HG02970 (cell line): ENCODE data around the gene DKK2.

Experiments
- ATAC-seq: cut with Tn5 transposase; IDR thresholded peaks from one replicate; pipeline ENCODE4 v1.9.1; 2021; ENCODE audit warnings: mild to moderate bottlenecking, moderate library complexity, moderate number of reproducible peaks; ENCODE audit not compliant: unreplicated experiment, low FRiP score

The DKK2 gene, protein sequence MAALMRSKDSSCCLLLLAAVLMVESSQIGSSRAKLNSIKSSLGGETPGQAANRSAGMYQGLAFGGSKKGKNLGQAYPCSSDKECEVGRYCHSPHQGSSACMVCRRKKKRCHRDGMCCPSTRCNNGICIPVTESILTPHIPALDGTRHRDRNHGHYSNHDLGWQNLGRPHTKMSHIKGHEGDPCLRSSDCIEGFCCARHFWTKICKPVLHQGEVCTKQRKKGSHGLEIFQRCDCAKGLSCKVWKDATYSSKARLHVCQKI

DNA sequence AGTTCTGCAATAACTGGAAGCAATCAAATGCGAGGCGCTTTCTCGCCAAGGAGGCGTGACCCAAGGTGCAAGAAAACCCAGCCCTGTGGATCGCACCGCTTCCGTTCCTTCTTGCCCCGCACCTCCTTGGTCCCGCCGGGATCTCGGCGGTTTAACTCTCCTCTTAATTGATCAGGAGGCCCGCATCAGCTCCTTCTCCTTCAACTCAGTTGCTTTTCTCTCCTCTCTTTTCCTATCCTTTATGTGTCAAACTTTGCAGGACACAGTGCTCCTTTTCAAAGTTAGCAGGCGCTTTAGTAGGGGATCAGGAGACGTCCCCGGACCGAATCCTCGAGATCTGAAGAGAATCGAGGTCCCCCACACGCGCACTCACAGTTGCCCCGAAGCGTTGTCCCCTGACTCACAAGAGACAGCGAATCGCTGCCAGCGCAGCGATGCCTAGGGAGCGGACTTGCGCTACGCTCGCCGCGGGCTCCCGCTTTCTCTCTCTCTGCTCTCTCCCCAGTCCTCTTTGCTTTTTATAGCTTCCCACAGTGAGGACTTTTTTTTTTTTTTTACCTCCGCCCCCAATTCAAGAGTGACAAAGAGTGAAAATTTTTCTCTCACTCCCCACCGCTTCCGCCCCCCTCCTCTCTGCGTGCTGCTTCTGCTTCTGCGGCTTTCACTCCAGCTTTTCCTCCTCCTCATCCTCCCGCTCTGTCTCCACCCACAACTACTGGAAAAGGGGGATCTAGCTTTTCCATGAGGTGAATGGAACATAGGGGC, at the start of gene DKK2:
TSS of gene DKK2 (minus strand) at position 495 of the 765 bp plus-strand sequence. CDS start 722 bp downstream, outside the sequence.
- ATAC-seq, result no peak

DNA sequence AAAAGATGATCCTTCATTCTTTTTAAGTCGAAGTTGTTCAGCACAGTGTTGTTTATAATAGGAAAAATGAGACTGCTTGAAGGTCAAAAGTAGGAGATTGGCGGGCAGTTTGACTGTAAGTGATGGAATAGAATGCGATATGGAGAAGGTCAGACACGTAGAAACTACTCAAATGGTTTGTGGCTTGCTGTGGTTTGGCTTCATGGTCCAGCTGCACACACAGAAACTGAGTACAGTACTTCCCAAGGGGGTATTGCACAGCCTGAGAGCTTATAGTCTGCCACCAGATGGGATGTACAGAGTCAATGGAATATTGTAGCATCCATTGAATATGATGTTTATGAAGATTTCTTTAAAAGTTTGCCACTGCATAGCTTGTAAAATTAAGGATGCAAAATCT, 41.1 kb upstream of the DKK2 start:
- ATAC-seq, result no peak

DNA sequence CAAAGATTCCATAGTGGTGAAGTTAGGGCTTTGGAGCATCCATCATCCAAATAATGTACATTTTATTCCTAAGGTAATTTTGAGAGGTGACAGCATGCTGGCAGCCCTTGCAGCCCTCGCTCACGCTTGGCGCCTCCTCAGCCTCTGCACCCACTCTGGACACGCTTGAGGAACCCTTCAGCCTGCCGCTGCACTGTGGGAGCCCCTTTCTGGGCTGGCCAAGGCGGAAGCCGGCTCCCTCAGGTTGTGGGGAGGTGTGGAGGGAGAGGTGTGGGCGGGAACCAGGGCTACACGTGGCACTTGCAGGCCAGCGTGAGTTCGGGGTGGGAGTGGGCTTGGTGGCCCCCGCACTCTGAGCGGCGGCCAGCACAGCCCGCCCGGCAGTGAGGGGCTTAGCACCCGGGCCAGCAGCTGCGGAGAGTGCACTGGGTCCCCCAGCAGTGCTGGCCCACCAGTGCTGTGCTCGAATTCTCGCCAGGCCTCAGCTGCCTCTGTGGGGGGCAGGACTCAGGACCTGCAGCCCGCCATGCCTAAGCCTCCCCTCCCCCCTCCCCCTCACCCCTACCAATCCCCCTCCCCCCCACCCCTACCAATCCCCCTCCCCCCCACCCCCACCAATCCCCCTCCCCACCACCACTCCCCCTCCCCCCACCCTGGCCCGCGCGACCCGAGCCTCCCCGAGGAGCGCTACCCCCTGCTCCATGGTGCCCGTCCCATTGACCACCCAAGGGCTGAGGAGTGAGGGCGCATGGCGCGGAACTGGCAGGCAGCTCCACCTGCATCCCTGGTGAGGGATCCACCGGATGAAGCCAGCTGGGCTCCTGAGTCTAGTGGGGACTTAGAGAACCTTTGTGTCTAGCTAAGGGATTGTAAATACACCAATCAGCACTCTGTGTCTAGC, 37.0 kb upstream of the DKK2 start:
- no peak for ATAC-seq

DNA sequence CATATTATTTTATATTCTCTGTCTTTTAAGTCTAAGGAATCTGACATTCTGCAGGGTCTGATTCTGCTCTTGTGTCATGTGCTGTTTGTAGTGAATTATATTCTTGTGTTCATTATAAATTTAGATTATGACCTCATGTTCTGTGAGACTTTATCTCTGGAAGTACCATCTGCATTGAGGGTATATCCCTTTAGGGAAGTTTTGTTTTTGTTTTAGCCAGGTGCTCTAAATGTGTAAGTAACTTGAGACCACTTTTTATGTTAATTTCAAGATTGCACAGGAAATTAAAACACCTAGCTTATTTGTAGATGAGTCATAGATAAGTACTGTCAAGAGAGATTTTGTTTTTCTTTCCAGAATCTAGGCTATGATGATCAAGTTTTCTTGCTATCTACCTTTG, 35.0 kb upstream of the DKK2 start:
- no peak for ATAC-seq

DNA sequence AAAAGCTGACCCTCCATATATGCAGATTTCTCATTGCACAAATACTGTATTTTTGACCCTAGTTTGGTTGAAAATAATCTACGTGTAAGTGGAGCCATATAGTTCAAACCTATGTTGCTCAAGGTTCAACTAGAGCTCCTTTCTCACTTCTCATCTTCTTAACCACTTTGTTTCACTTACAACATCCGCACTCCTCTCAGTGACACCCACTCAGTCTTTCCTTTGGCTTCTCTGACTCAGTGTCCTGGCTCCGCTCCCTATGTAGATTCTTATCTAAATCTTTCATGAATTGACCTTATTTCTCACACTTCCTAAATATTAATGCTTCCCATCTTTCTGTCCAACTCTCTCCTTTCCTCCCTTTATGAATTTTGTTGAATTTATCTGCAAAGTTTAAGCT, 32.9 kb upstream of the DKK2 start:
- no peak for ATAC-seq

DNA sequence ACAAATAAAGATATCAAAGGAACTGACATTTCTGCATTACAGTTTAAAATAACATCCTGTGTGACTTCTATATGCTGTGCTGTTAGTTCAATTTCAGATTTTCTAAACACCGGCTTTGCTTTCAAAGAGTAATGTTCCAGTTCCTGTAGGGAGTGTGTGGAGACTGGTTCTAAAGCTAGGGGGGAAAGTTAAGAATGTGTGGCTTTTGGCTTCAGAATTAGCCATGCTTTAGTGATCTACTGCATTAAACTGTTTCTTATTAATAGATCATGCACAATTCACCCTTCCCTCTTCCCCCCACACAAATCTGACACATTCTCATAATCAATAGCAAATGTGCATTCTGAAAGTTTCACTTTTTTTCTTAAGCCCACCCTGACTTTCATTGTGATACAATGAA, 32.0 kb upstream of the DKK2 start:
- no peak for ATAC-seq

DNA sequence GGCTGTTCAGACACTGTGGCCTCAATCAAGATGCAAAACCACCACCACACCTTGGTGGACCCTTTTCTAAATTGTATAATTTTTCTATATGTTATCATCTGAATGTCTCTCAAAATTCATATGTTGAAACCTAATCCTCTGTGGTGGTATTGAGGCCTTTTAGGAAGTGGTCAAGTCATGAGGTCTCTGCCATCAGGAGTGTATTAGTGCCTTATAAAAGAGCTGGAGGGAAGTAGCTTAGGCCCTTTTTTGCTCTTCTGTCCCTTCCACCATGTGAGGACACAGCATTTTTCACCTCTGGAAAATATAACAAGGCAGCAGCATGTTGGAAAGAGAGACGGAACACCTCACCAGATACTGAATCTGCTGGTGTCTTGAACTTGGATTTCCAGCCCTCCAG, 30.5 kb upstream of the DKK2 start:
- ATAC-seq, result no peak

DNA sequence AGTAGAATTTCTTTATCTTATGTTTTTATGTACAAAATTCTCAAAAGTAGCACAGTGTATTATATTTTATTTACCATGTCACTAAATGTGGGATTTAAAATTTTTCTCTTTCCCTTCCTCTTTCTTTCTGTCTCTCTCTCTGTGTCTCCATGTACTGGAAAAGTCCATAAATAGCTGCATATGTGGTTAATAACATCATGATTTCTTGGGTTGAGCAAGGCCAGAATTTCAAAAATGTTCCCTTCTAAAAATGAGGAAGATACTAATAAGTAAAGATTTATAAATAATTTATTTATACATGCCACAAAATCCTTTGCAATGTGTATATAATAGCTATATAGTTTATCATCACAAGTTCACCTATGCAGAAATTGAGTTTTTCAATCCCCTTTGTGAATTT, 29.1 kb upstream of the DKK2 start:
- no peak for ATAC-seq

DNA sequence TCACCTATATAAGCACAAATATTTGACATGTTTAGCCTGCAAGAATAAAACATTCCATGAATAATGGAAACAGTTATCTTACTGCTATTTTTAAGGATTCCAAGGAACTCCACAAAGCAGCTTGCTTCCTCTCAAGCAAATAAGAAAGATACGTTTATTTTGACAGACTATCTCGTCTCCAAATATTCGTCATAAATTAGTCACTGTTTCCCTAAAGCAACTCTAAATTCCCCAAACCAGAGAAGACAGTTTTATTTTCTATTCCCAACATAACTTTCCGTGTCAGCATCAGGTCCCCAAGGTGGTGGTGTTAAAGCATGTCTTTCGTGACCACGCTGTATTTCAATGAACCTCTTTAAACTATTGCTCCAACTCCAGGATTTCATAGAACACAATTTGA, 24.3 kb upstream of the DKK2 start:
- ATAC-seq, result no peak

DNA sequence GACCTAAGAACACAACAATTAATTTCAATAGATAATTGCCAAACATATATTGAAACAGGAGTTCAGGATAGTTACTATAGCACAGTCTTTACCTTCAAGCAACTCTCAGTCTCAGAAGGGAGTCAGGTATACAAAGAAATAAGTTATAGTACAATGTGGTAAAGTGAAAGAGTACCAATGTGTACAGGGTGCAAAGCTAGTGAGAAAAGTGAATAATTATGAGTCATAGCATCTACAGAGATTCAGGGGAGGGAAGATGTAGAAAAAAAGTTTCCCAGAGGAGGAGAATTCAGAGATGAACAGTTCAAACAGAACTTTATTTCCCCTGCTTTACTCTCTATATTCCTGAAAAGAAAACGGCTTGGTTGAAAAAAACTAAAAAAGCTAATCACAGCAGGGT, 22.7 kb upstream of the DKK2 start:
- ATAC-seq, result no peak

DNA sequence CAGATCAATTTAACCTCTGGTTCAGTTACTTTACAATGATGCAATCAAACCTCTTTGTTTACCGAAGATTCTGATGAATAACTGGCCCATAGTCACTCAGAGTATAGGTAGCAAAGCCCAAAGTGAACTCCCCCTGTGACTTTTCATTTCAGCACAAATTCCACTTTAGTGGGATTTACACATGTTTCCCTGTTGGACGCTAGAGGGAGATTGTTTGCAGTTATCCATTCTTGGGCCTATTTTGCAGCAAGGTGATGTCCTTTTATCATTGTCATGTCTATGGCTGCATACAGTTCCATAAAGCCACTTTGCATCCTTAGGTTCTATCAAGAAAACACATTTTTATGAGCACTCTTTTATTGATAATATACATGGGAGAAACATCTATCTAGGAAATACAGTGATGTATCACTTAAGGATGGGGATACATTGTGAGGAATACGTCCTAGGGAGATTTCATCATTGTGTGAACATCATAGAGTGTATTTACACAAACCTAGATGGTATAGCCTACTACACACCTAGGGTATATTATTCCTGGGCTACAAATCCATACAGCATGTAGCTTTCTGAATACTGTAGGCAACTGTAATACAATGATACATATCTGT, 14.5 kb upstream of the DKK2 start:
- ATAC-seq, result no peak

DNA sequence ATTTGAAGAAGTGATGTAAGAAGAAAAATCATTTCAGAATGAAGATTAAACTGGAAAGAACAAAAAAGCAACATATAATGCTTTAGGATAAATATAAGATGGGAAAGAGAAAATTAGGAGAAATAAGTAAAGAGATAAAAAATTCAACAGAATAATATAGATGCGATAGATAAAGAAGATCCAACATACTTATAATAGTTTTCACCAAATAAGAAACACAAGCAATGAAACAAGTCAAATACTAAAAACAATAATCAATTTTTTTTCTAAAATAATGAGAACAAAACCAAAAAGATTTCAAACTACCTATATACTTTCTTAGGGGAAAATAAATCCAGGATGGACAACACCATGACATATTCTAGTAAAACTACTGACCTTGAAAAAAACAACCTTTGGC, 10.1 kb upstream of the DKK2 start:
- ATAC-seq, result no peak

DNA sequence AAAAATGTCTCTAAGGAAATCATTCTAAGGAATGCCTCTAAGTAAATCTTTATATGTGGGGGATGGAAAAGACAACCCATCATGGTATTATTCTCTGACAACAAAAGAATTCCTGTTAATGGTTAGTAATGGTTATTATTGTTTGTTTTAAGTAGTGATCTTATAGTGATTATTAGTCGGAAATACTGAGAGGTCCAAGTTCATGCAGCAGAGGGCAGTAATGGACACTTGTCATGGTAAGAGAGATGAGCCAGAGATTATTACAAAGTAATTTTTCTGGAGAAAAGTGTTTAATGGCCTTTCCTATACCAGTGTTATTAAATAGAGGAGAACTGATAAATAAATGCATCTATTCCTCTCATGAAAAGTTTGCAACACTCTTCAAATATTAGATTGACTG, 8.1 kb upstream of the DKK2 start:
- no peak for ATAC-seq

DNA sequence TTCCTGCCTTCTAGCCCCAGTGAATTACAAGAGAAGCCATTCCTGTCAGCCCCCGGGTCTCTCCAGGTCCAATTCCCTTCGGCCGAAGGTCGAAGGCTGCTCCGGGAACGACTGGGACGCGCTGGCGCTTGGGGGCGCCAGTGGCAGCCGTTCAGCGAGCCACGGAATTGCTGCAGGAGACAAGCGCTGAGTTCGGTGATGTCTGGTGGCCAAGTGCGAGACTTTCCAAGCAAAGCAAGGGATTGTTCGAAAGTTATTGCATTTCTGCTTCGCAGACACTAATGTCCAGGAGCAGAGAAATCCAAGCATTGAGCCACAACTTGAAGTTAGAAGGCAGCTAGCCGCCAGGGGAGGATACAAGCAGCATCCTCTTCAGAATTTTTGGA, 1.1 kb upstream of the DKK2 start:
- no peak for ATAC-seq

DNA sequence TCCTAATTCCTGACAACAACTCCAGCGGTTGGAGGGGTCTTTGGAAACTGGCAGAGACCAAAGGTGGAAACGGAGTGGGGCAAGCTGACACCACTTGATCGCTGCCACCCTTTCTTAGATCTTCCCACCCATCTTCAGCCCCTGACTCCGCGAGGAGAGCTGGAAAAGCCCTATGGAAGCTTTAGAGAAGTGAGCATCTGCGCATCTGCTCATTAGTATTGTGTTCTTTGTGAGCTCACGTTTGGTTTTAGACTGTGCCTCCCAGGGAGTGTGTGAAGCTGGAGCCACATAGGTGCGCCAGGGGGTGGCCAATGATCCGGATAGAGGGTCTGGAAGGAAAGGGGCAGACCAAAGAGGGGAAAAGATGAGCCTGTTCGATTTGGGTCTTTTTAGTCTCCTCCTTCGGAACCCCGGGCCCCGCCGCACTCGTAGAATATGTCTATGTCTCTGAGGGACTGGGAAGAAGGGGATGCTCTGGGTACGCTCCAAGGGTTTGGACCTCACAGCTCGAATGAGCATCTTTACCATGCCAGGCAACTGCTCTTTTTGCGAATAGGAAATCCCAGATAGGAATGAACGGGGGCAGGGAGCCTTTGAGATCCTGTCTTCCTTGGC, 578 bp upstream of the DKK2 start:
- ATAC-seq, result no peak

DNA sequence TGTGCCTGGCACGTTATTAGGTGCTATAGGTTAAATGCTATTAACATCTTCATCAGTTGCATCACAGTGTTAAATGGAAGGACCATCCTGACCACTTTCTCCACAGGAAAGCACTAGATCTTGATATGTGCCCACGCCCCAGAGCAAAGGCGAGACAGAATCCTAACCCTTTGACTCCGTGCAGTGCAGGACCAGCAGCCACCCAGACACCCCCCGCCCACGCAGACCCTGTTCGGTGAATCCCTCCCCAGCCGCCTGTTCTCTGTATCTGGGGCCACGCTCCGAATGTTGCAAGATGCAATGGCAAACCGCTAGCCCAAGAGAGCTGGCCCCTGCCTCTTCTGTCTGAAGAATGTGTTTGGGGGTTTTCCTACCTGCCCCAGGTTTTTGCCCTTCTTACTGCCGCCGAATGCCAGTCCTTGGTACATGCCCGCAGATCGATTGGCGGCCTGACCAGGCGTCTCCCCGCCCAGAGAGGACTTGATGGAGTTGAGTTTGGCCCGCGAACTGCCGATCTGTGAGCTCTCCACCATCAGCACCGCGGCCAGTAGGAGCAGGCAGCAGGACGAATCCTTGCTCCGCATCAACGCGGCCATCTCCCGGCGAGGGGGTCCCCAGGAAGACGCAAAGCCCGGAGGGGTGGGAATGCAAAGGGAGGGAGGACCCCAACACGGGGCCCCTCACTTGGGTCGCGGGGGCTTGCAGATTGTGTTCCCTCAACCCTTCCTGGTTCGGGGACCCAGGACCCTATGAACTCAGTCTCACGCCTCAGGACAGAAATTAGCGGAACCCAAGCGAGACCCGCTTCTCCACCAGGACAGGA, 906 bp downstream of the DKK2 start:
- ATAC-seq, result no peak

DNA sequence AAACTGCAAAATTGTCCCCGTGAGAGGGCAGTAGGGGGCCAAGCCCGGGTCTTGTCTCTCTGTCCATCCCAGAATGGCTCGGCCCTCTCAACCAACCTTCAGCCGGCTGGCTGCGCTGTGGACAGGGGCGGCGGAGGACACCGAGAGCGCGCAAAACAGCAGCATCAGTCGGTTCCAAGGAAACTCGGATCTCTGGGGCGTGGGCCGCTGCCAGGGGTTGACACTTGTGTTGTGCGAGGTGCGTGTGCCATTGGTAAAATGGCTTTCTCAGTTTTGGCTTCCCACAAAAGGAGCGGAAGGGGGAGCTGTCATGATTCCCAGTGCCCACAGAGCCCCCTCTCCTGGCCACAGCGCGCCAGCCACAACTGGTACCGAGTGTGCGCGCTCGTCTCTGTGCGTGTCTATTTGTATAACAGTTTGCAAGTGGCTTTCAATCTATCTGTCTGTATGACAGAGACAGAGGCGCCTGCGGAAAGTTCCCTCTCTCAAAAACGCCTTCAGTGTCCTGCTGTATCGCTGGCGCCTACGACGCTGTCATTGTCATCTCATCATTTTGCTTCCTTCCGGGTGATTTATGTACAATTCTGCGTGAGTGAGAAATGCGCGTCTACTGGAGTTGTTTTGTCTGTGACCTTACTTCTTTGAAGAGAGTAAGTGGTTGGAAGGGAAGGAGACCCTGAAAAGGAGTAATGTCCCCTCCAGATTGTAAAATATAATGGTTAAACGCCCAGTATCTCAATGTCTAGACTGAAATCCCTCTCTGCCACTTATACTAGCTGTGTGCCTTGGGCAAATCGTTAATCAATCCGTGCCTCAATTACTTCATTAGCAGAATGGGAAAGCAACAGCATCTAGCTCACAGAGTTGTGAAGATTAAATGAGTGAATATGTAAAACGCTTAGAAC, 1.8 kb downstream of the DKK2 start:
- ATAC-seq, result no peak

DNA sequence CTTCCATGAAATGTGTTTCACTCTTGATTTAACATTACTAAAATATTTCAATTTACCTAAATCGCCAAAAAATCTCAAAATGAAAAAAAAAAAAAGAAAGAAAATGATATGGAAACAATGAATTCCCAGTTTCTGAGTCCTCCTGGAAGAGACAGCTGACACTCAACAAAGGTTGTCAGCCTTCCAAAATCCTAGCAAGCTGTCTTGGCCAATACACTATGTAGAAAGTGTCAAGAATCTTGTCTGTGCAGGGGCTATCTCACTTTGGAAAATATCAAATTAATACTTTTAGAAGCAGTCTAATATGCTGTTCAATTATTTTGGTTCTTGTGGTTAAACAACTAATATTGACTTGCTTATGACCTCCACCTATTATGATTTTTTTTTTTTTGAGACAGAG, 8.7 kb downstream of the DKK2 start:
- no peak for ATAC-seq

DNA sequence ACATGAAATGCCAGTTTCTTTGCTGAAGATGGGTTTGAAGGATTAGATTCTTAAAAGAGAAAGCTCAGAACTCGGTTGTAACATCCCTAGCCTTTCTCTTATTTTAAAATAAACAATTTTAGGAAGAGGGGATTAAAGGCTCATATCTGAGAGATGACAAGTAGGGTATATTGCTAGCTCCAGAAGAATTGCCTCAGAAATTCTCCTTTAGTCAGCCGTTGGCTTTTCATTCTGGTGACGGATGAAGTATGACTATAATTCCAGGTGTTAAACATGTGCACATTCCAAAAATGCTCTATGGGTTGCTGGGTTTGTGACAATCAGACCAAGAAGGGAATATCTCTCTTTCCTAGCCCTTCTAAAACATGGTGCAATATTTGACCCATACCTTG, 17.8 kb downstream of the DKK2 start:
- no peak for ATAC-seq
